Measurements from ENCODE around the gene NAA20.

The NAA20 gene

GRCh38 chr20:20073801-20074371 lies 56.7 kb downstream of the NAA20 start:
- DNase-seq (ENCODE audit: low read depth in 2 of 2) = no peak

DNA sequence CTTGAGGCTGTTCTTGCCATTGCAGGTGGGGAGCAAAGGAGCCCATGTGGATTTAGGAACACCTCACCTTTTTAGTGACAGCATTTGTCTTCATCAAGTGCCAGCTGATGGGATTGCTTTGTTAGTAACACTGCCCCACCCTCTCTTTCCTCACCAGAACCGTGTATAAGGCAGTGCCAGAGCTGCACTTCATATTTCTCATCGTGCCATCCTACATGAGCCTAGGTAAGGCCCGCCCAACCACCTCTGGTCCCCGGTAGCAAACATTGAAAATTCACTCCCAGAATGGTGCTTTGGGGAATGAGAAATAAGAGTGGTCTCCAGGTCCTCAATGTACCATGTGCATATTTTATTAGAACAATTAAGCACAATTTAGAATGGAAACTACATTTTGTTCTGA lies 57.9 kb downstream of the NAA20 start:
- DNase-seq (ENCODE audit: low read depth in 2 of 2) = no peak

GRCh38 chr20:20076297-20077065 lies 59.3 kb downstream of the NAA20 start:
- DNase-seq (ENCODE audit: low read depth in 2 of 2) = peak; percentile 43 to 52

GRCh38 chr20:20078041-20078440 lies 60.9 kb downstream of the NAA20 start:
- DNase-seq (ENCODE audit: low read depth in 2 of 2) = no peak

GRCh38 chr20:20079102-20079784 lies 62.1 kb downstream of the NAA20 start:
- no peak for DNase-seq (ENCODE audit: low read depth in 2 of 2)
